ENCODE data around the gene CFAP65. TPM values are rescaled to one million over a fixed set of nuclear protein-coding genes. Genes with fewer than 3 reads are reported as not detected.
A peak's percentile ranks its signal among the peaks of the same experiment; 100 is the strongest.

The CFAP65 gene
- total and polyA plus RNA-seq, 2 of the 13 experiments (the other 11 are each of a cell fraction or from before 2014, with no cell fraction given) = 0.05 TPM; not detected in 1

DNA sequence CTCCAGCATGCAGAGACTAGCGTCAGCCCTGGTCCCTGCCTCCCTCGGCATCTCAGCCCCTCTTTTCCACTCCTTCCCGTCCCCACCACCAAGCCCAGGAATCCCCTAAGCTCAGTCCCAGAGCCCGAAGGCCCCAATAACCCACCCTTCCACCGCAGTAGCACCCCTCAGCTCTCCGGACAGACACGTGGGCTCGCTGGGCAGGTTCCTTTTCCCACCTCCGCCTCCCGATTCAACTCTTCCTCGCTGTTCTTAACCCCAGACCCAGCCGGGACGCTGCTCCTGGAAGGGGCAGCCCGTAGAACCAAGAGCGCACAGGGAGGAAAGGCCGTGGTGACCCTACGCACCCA is 18.0 kb upstream of the CFAP65 start (continued):
- TF ChIP-seq, protein P1, sequence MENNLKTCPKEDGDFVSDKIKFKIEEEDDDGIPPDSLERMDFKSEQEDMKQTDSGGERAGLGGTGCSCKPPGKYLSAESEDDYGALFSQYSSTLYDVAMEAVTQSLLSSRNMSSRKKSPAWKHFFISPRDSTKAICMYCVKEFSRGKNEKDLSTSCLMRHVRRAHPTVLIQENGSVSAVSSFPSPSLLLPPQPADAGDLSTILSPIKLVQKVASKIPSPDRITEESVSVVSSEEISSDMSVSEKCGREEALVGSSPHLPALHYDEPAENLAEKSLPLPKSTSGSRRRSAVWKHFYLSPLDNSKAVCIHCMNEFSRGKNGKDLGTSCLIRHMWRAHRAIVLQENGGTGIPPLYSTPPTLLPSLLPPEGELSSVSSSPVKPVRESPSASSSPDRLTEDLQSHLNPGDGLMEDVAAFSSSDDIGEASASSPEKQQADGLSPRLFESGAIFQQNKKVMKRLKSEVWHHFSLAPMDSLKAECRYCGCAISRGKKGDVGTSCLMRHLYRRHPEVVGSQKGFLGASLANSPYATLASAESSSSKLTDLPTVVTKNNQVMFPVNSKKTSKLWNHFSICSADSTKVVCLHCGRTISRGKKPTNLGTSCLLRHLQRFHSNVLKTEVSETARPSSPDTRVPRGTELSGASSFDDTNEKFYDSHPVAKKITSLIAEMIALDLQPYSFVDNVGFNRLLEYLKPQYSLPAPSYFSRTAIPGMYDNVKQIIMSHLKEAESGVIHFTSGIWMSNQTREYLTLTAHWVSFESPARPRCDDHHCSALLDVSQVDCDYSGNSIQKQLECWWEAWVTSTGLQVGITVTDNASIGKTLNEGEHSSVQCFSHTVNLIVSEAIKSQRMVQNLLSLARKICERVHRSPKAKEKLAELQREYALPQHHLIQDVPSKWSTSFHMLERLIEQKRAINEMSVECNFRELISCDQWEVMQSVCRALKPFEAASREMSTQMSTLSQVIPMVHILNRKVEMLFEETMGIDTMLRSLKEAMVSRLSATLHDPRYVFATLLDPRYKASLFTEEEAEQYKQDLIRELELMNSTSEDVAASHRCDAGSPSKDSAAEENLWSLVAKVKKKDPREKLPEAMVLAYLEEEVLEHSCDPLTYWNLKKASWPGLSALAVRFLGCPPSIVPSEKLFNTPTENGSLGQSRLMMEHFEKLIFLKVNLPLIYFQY (CRISPR knock-in tag; IDR thresholded peaks at IDR 0.05; ENCODE audit: borderline replicate concordance) = no peak
- 0 out of 2 replicates have a peak, but pooled peaks have one; percentile 39 for TF ChIP-seq SATB2 (CRISPR knock-in tag; IDR thresholded peaks at IDR 0.05)
- no peak for TF ChIP-seq ERF (CRISPR knock-in tag; IDR thresholded peaks at IDR 0.05)
- TF ChIP-seq REL (CRISPR knock-in tag; conservative IDR thresholded peaks at IDR 0.05) = peak; percentile 18; the same call in 1 of the 2 replicates
- TF ChIP-seq PCBP1 (IDR thresholded peaks at IDR 0.05; ENCODE audit: borderline replicate concordance, low read depth, low read length) = 0 out of 2 replicates have a peak, but pooled peaks have one; percentile 7
- peak; percentile 100 for TF ChIP-seq EZH2 (conservative IDR thresholded peaks at IDR 0.05; ENCODE audit: low read depth, low read length)
- TF ChIP-seq EED (CRISPR knock-in tag; IDR thresholded peaks at IDR 0.05) = peak; percentile 77
- TF ChIP-seq, protein P2, sequence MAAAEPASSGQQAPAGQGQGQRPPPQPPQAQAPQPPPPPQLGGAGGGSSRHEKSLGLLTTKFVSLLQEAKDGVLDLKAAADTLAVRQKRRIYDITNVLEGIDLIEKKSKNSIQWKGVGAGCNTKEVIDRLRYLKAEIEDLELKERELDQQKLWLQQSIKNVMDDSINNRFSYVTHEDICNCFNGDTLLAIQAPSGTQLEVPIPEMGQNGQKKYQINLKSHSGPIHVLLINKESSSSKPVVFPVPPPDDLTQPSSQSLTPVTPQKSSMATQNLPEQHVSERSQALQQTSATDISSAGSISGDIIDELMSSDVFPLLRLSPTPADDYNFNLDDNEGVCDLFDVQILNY (CRISPR knock-in tag; conservative IDR thresholded peaks at IDR 0.05) = no peak
- TF ChIP-seq, protein P3, sequence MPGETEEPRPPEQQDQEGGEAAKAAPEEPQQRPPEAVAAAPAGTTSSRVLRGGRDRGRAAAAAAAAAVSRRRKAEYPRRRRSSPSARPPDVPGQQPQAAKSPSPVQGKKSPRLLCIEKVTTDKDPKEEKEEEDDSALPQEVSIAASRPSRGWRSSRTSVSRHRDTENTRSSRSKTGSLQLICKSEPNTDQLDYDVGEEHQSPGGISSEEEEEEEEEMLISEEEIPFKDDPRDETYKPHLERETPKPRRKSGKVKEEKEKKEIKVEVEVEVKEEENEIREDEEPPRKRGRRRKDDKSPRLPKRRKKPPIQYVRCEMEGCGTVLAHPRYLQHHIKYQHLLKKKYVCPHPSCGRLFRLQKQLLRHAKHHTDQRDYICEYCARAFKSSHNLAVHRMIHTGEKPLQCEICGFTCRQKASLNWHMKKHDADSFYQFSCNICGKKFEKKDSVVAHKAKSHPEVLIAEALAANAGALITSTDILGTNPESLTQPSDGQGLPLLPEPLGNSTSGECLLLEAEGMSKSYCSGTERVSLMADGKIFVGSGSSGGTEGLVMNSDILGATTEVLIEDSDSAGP (CRISPR knock-in tag; IDR thresholded peaks at IDR 0.05; ENCODE audit: borderline replicate concordance) = peak; percentile 26; the same call in 1 of the 2 replicates
- TF ChIP-seq PHF8 (CRISPR knock-in tag; IDR thresholded peaks at IDR 0.05) = peak; percentile 1; the same call in 1 of the 2 replicates
- TF ChIP-seq ZNF83 (CRISPR knock-in tag; IDR thresholded peaks at IDR 0.05; ENCODE audit: borderline replicate concordance) = 0 out of 2 replicates have a peak, but pooled peaks have one; percentile 5
- TF ChIP-seq NFE2 (CRISPR knock-in tag; IDR thresholded peaks at IDR 0.05) = no peak
- TF ChIP-seq, protein P4, sequence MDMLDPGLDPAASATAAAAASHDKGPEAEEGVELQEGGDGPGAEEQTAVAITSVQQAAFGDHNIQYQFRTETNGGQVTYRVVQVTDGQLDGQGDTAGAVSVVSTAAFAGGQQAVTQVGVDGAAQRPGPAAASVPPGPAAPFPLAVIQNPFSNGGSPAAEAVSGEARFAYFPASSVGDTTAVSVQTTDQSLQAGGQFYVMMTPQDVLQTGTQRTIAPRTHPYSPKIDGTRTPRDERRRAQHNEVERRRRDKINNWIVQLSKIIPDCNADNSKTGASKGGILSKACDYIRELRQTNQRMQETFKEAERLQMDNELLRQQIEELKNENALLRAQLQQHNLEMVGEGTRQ (IDR thresholded peaks at IDR 0.05; ENCODE audit: low read depth, low read length) = no peak
- TF ChIP-seq, protein P4 (CRISPR knock-in tag; IDR thresholded peaks at IDR 0.05; ENCODE audit: borderline replicate concordance) = 0 out of 2 replicates have a peak, but pooled peaks have one; percentile 45
- 0 out of 2 replicates have a peak, but pooled peaks have one; percentile 2 for TF ChIP-seq ZNF572 (CRISPR knock-in tag; IDR thresholded peaks at IDR 0.05)
- TF ChIP-seq ZNF773 (CRISPR knock-in tag; IDR thresholded peaks at IDR 0.05; ENCODE audit: borderline replicate concordance) = no peak
- no peak for TF ChIP-seq YEATS2 (CRISPR knock-in tag; IDR thresholded peaks at IDR 0.05; ENCODE audit: borderline replicate concordance)
- 0 out of 2 replicates have a peak, but pooled peaks have one; percentile 50 for TF ChIP-seq ZNF747 (CRISPR knock-in tag; IDR thresholded peaks at IDR 0.05; ENCODE audit: borderline replicate concordance)
- TF ChIP-seq POLR2G (IDR thresholded peaks at IDR 0.05; ENCODE audit: low read depth, low read length) = 0 out of 2 replicates have a peak, but pooled peaks have one; percentile 10

All from HepG2 (cell line).